OCI-LY1 (cell line): ENCODE data around the gene JAG1.

Experiments used
- H2AFZ ChIP-seq: fragments of 200-600 bp; sonication (generic), shearing (Covaris generic); 2 replicates; pipeline ENCODE4 v1.6.0; 2014; ENCODE audit warnings: antibody characterized with exemption, mild to moderate bottlenecking, low read length
- H3F3A ChIP-seq: fragments of 200-600 bp; sonication (generic), shearing (Covaris generic); 2 replicates; pipeline ENCODE4 v1.6.0; 2014; ENCODE audit warnings: mild to moderate bottlenecking, antibody characterized with exemption, low read length, moderate library complexity; ENCODE audit not compliant: insufficient read depth
- H3K27ac ChIP-seq: fragments of 200-600 bp; sonication (generic); 2 replicates; pipeline ENCODE4 v1.5.1; 2014; ENCODE audit warnings: low read length, mixed run types, mild to moderate bottlenecking, low read depth; ENCODE audit not compliant: poor library complexity, severe bottlenecking
- H3K27me3 ChIP-seq: fragments of 200-600 bp; sonication (generic); 2 replicates; pipeline ENCODE4 v1.6.0; 2014; ENCODE audit warnings: antibody characterized with exemption, mild to moderate bottlenecking, low read length, moderate library complexity; ENCODE audit not compliant: insufficient read depth
- H3K36me3 ChIP-seq: fragments of 200-600 bp; sonication (generic); 2 replicates; pipeline ENCODE4 v1.6.1; 2014; ENCODE audit warnings: mild to moderate bottlenecking, antibody characterized with exemption, low read length, moderate library complexity, mixed read lengths; ENCODE audit not compliant: insufficient read depth
- H3K4me1 ChIP-seq: fragments of 200-600 bp; sonication (generic); 2 replicates; pipeline ENCODE4 v1.5.1; 2014; ENCODE audit warnings: mild to moderate bottlenecking, low read length, moderate library complexity; ENCODE audit not compliant: insufficient read depth, severe bottlenecking
- H3K4me2 ChIP-seq: fragments of 200-600 bp; sonication (generic), shearing (Covaris generic); 2 replicates; pipeline ENCODE4 v1.6.1; 2014; ENCODE audit warnings: low read length
- H3K4me3 ChIP-seq: fragments of 200-600 bp; sonication (generic); 2 replicates; pipeline ENCODE4 v1.5.1; 2014; ENCODE audit warnings: low read length, low read depth, mild to moderate bottlenecking, mixed read lengths; ENCODE audit not compliant: poor library complexity, severe bottlenecking
- H3K79me2 ChIP-seq: fragments of 200-600 bp; shearing (Covaris generic); 2 replicates; pipeline ENCODE4 v1.6.1; 2016; ENCODE audit warnings: mixed run types, low read length, mixed read lengths; ENCODE audit not compliant: insufficient read depth
- H3K9ac ChIP-seq: fragments of 200-600 bp; sonication (generic), shearing (Covaris generic); 2 replicates; pipeline ENCODE4 v1.6.1; 2014; ENCODE audit warnings: mild to moderate bottlenecking, low read length, mixed read lengths
- H3K9me2 ChIP-seq: fragments of 200-600 bp; sonication (generic), shearing (Covaris generic); 2 replicates; pipeline ENCODE4 v1.6.1; 2014; ENCODE audit warnings: low read depth, mild to moderate bottlenecking, low read length, mixed read lengths
- H3K9me3 ChIP-seq: fragments of 200-600 bp; shearing (Covaris generic); 2 replicates; pipeline ENCODE4 v1.6.1; 2014; ENCODE audit warnings: low read length, mixed read lengths
- H4K20me1 ChIP-seq: fragments of 200-600 bp; sonication (generic), shearing (Covaris generic); 2 replicates; pipeline ENCODE4 v1.6.0; 2016; ENCODE audit warnings: mild to moderate bottlenecking, low read length; ENCODE audit not compliant: insufficient read depth
- EZH2 ChIP-seq: fragments of 200-600 bp; sonication (generic), shearing (Covaris generic); IDR thresholded peaks from 2 replicates; pipeline ENCODE4 v1.8.0; 2017; ENCODE audit warnings: borderline replicate concordance, mixed run types, mild to moderate bottlenecking, antibody characterized with exemption, low read length, moderate library complexity, mixed read lengths
- TF ChIP-seq, protein P1 (sequence below): fragments of 200-600 bp; sonication (generic), shearing (Covaris generic); IDR thresholded peaks from 2 replicates; pipeline ENCODE4 v1.5.1; 2017; ENCODE audit warnings: mild to moderate bottlenecking, antibody characterized with exemption, low read length, moderate library complexity, mixed read lengths

Gene JAG1

DNA sequence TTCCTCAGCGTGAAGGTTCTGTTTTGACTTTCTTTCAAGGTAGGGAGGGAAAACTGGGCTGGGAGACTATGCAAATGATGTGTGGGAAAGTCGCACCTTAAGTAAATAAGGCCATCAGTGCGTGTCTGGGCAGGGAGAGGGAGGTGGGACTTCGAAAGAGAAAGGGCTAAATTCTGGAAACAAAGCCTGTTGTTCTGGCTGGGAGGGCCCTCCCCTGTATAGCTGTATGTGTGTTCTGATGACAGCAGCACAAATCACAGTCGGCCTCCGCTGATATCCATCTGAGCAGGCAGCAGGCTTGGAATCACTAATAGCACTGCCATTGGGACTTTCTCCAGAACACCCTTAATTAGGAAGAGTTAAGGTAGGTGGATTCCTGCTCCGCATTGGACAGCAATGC lies 19.2 kb downstream of the JAG1 start:
- H3K27ac ChIP-seq = no peak overlapping the region
- no peak for TF ChIP-seq EZH2
- TF ChIP-seq, protein P1, sequence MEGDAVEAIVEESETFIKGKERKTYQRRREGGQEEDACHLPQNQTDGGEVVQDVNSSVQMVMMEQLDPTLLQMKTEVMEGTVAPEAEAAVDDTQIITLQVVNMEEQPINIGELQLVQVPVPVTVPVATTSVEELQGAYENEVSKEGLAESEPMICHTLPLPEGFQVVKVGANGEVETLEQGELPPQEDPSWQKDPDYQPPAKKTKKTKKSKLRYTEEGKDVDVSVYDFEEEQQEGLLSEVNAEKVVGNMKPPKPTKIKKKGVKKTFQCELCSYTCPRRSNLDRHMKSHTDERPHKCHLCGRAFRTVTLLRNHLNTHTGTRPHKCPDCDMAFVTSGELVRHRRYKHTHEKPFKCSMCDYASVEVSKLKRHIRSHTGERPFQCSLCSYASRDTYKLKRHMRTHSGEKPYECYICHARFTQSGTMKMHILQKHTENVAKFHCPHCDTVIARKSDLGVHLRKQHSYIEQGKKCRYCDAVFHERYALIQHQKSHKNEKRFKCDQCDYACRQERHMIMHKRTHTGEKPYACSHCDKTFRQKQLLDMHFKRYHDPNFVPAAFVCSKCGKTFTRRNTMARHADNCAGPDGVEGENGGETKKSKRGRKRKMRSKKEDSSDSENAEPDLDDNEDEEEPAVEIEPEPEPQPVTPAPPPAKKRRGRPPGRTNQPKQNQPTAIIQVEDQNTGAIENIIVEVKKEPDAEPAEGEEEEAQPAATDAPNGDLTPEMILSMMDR = no peak
- no peak overlapping the region for H3K4me2 ChIP-seq
- H3K27me3 ChIP-seq = no peaks in the 10 kb centered on the region
- no peaks in the 10 kb centered on the region for H4K20me1 ChIP-seq
- no peak overlapping the region for H3K4me3 ChIP-seq
- H3F3A ChIP-seq = no peaks in the 10 kb centered on the region
- no peaks in the 10 kb centered on the region for H3K9me3 ChIP-seq
- H2AFZ ChIP-seq = no peak overlapping the region
- no peaks in the 10 kb centered on the region for H3K9me2 ChIP-seq
- H3K4me1 ChIP-seq = no peaks in the 10 kb centered on the region
- H3K36me3 ChIP-seq = no peaks in the 10 kb centered on the region
- H3K9ac ChIP-seq = no peak overlapping the region
- H3K79me2 ChIP-seq = no peaks in the 10 kb centered on the region

- H3K4me1 ChIP-seq = no peaks in the 10 kb centered on the region
- H3K27me3 ChIP-seq = no peaks in the 10 kb centered on the region
- TF ChIP-seq, protein P1 = no peak
- no peak for TF ChIP-seq EZH2
- no peak overlapping the region for H2AFZ ChIP-seq
- no peaks in the 10 kb centered on the region for H3F3A ChIP-seq
- no peaks in the 10 kb centered on the region for H4K20me1 ChIP-seq
- H3K9ac ChIP-seq = no peak overlapping the region
- no peak overlapping the region for H3K4me3 ChIP-seq
- H3K9me2 ChIP-seq = no peaks in the 10 kb centered on the region
- no peak overlapping the region for H3K27ac ChIP-seq
- no peaks in the 10 kb centered on the region for H3K9me3 ChIP-seq
- H3K36me3 ChIP-seq = no peaks in the 10 kb centered on the region
- H3K79me2 ChIP-seq = no peaks in the 10 kb centered on the region
- H3K4me2 ChIP-seq = no peak overlapping the region
These were observed 19.6 kb downstream of the JAG1 start for GRCh38 chr20:10654250-10654610.

DNA sequence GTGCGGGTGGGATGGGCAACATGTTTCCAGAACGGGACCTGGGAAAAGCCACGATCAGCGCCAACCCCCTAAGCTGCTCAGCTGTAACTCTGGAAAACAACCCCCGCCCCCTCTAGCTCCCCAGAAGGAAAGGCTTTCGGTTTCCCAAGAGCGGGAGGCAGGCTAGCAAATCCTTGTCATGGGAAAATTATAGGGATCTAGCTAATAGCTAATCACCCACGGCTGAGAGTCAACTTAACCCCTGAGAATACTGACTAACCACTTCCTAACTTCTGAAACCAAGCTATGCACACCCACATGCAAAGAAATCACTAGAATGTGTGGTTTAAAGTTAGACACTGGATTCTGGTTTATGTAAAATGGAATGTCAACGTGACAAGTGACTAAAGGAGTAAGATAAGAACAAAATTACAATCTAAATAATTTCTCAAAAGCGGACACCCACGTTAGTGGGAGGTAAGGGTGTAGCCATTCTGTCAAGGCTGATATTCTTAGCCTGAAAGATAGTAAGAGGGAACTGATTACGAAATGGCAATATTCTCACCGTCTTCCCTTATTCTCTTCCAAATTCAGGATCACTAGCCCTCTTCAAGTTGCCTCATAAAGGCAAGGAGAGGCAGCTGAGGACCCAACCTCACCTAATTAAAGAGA lies 20.1 kb downstream of the JAG1 start:
- Histone ChIP-seq H3K36me3 (no peaks in the 10 kb centered on the region), H3K9me2 (no peaks in the 10 kb centered on the region), H3K9me3 (no peaks in the 10 kb centered on the region), H3K79me2 (no peaks in the 10 kb centered on the region), H3K4me2 (no peak overlapping the region), H3K27me3 (no peaks in the 10 kb centered on the region), H3F3A (no peaks in the 10 kb centered on the region), H3K4me1 (no peaks in the 10 kb centered on the region), H3K9ac (no peak overlapping the region), H3K4me3 (no peak overlapping the region), H2AFZ (no peak overlapping the region), H4K20me1 (no peaks in the 10 kb centered on the region), H3K27ac (no peak overlapping the region)
- TF ChIP-seq EZH2 = no peak
- TF ChIP-seq, protein P1 = no peak
